Medulla oblongata (tissue), 1 donor: ENCODE measurements around the gene TENT5C.

Source experiments
- DNase-seq: peaks from one replicate; pipeline ENCODE4 v3.0.0-alpha.2; 2015; ENCODE audit errors: extremely low spot score

Gene TENT5C

DNA sequence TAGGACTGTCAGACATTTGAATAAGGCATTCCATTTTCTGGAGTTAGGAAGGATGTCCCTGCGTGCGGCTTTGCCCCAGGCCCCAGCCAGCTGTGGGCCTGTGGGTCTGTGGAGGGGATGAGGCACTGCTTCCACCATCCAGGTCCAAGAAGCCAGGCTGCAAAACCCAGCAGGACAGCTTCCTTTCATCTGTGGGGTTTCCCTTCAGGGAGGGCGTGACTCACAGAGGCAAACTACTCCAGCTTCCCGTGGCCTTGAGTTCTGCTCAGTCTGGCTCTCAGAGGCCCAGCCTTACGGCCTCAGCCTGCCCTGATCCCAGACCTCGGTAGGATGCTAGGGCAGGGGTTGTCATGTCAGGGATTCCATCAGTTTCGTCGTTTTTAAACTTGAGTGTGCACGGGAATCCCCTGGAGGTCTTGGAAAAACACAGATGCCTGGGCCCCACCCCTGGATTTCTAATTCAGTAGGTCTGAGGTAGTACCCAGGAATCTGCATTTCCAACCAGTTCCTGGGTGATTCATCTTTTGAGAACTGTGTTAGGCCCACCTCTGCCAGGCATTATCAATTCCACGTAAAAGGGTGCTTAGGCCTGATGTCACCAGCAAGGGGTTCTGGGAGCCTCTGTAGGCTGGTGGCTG, 32.3 kb upstream of the TENT5C start:
- DNase-seq: no peak

GRCh38 chr1:117574161-117574835, 31.6 kb upstream of the TENT5C start:
- DNase-seq: no peak

DNA sequence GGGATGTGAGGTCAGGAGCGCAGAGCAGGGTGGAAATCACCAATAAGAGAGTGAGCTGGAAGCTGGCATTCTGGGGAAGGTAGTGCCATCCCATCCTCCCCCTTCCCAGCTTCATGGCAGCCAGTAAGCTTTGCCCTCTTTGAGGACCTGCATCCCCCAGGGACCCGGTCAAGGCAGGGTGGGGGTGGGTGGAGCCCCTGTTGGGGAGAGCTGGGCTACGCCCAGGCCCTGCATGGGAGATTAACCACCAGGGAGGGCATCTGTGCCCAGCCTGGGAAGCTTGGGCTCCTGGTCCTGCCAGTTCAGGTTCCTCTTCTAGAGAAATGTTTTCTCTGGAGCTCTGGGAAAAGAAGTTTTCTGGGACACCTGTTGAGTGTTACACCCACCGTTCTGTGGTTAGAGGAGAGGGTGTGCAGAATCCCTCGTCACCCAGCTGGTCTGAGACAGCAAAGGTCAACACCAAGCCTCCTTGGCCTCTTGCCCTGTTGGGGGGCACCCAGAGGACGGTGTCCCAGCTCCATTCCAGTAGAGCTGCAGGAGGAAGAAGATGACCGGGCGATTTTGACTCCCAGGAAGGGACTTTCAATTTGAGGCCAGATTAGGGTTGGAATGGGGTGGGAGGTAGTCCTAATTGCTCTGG, 30.1 kb upstream of the TENT5C start:
- DNase-seq: no peak

- no peak for DNase-seq
These were observed 29.6 kb upstream of the TENT5C start for GRCh38 chr1:117576236-117576635.

DNA sequence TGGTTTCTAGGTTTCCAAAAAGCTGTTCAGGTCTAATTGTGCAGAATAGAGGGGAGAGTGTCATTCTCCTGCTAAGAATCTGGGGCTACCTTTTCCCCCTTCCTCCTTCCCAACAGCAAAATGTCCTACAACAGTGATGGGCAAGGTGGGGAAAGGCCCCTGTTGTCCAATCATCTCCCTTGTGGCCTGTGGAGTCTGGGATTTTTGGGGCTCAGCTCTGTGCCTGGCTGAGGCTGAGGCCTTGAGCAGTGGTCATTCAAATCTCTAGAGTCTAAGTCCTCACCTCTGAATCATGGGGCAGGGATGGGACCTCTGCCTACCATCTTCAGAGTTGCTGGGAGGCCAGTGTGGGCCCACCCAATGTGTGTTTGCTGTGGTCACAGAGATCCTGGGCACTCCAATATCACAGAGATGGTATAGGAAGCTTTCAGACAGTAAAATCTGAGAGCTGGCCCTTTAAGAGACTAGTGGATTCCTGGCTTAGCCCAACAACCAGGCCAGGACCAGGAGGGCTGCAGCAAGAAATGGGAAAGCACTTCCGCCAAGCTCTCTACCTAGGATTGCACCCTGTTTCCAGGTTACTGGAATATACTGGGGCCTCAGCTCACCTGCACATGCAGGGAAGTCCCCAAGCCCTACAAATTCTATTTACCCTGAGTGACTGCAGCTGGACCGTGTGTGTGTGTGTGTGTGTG, 28.5 kb upstream of the TENT5C start:
- DNase-seq: no peak

GRCh38 chr1:117578466-117578865, 27.4 kb upstream of the TENT5C start:
- no peak for DNase-seq

DNA sequence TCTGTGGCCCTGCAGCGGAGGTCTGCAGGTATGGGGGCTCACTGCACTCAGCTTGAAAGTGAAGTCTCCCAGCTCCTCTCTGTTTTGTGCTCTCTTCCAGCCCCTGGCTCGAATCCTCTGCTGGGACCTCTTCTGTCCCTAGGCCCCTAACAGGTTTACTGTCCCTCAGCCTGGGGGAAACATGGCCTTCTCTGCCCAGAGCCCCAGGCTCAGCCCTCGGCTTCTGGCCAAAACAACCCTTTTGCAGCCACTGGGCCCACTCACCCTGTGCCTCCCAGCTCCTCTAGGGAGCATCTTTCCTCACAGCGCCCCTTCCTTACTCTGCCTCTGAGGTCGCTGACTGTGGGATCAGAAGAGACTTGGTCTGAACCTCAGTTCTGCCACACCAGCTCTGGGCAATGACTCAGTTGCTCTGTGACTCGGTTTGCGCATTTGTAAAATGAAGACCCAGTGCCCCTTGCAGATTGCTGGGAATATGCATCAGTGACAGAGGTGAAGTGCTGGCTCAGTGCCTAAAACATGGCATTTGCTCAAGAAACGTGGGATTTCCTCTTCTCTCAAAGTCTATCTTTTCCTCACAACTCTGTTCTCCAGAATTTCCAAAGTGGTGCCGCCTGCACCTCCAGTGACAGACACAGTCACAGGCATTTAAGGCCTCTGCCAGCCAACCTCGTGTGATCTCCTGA, 26.5 kb upstream of the TENT5C start:
- DNase-seq: no peak

GRCh38 chr1:117580436-117580835, 25.4 kb upstream of the TENT5C start:
- DNase-seq: no peak

DNA sequence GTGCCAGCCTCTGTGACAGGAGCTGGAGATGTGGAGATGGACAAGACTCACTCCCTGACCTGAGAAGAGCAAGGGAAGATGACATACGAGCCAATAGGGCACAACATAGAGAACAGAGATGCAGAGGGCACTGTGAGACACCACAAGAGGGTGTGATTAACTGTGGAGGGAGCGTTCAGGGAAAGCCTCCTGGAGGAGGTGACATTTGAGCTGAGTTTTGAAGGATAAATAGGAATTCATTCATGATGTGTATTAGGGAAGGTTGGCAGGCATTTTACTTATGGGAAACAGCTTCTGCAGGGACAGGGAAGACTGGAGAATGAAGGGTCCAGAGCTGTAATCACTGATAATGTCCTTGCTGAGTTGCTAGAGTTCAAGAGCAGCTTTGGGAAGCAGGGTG, 25.0 kb upstream of the TENT5C start:
- no peak for DNase-seq

DNA sequence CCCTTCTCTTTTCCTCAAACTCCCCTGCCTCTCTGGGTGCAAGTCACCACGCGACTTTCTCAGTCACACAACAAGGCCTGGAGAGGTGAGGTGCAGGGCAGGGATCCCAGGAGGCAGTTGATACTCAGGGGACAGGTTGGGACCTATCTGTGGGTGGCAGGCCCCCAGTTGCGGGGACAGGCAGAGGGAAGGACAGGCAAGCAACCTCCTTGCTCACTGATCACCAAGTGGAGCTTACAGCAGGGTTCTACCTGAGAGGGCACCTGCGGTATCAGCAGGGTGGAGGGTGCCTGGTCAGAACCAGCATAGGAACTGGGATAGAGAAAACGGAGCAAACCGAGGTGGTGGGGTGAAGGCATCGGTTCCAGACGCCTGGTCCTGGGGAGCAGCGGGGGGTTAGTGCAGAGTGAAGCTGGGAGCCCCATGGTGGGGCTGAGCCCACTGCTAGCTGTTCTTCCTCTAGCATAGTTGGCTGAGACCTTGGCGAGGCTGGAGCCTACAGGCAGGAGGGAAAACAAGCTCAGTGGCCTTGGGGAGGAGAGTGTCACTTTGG, 24.4 kb upstream of the TENT5C start:
- no peak for DNase-seq

DNA sequence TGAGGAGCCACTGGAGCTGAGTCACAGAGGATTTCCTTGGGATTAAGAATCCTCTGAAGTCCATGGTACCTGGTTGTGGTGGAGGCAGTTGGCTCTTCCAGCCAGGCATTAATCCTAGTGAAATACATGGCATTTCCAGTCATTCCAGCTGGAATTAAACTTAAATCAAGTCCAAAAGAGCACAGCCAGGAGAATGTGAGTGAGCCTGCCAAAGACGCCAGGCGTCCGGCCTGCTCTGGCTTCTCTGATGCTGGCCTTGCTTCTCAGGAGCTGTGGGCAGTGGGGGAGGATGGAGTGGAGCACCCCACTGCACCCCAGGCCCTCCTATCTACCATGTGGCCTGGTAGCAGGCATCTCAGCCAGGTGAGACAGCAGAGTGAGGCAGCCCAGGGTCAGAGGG, 23.4 kb upstream of the TENT5C start:
- peak; percentile 53 for DNase-seq

DNA sequence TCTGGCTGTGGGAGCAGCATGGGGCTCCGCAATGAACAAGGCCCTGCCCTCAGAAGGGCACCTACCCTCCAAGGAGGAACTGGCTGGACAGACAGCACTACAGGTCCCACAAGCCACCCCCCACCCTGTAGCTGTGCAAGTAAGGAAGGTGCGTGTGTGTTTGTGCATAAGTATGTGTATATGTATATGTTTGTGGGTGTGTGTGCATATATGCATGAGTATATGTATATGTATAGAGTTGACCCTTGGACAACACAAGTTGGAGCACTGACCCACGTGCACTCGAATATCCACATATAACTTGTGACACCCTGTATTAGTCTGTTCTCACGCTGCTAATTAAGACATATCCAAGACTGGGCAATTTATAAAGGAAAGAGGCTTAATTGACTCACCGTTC, 22.6 kb upstream of the TENT5C start:
- no peak for DNase-seq

DNA sequence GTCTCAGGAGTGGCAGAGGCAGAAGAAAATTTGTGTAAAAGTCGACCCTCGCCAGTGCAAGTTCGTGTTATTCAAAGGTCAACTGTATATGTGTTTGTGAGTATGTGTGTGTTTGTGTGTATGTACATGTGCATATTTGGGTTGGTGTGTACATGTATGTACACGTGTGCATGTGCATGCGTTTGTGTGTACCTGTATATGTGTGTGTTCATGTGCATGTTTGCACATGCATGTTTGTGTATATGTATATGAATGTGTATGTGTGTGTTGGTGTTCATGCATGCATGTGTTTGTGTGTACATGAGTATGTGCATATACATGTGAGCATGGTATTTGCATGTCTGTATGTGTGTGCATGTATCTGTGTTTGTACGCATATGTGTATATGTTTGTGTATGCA, 21.7 kb upstream of the TENT5C start:
- no peak for DNase-seq

GRCh38 chr1:117585086-117585485, 20.8 kb upstream of the TENT5C start:
- DNase-seq: no peak

DNA sequence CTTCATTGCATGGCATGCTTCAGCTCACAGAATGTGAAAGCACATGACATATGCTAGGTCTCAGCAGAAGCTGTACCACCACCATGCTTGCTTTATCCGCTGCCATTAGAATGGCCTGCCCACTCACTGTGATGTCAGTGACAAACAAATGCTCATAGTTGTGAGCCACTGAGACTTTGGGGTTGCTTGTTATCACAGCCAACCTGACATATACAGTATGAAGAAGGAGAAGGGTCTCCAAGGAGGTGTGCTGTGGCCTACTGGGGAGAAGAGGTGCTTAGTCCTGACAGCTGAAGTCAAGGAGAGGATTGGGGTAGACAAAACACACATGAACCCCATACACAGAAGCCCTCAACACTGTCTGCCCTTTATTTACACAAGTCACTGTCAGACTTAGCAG, 19.5 kb upstream of the TENT5C start:
- DNase-seq: no peak

DNA sequence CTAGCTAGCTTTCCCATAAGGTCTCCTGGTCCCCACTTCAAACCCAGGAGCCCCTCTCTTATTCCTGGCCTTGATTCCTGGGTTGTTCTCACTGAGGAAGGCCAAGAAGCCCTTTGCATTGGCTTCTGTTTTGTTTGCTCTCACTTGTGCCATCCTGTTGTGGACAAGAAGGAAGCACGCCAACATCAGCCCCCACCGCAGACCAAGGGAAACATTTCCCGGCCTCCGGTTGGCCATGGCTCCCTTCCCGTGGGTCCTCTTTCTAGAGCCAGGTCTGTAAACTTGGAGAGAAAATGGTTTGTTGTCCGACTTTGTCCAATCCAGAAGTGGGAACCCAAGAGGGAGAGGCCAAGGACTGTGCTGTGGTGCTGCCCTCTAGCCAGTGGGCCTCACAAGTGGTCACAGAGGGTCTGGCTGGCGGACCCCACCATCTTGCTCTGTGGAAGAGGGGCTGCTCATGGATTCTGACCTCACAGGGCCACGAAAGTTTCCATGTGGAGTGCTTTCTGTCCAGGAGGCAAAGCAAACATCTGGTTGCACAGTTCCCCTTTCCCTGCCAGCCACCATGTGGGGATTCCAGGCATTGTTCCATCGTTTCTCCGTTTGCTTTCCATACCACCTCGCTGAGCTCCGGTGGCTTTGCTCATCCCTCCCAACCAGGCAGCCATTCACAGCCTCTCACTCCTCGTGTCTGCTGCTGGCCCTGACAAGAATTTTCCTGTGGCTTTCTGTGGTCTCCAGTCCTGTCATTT, 18.9 kb upstream of the TENT5C start:
- no peak for DNase-seq

GRCh38 chr1:117587499-117588356, 18.1 kb upstream of the TENT5C start:
- DNase-seq: no peak

DNA sequence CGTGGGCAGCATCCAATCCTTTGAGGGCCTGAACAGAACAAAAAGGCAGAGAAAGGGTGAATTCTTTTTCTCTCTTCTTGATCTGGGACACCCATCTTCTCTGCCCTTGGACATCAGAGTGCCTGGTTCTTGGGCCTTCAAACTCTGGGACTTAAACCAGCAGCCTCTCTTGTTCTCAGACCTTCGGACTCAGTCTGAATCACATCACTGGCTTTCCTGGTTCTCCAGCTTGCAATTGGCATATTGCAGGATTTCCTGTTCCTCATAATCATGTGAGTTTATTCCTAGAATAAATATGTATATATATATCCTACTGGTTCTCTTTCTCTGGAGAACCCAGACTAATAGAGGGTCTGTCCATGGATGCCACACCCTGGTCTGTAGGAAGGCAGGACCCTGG, 16.3 kb upstream of the TENT5C start:
- DNase-seq: no peak

DNA sequence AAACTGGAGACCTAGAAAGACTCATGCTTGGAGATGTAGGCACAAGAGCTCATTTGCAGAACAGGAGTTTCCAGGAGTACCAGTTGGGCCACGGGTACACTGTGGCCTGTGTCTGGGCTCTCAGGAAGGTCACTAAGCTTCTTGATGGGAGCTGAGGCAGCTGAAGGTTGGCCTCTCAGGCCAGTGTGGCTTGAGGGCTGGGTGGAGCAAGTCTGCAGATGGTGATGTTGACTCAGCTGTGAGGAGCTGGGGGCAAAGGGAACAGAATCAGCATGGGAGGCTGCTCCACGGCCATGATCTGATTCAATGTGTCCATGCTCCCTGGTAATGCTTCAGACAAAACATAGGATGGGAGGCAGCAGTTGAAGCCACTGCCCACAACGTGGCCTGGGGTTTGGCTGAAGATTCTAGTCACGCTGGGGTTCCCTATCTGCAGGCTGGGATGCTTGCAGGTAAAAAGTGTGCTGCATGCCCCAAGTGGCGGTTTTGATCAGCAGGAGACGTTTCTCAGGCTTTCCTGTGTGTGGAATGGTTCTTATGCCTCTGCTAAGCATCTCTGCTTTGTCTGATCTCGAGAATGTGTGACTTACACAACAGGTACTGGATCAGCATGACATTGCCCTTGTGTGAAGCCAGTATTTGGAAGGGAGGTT, 15.4 kb upstream of the TENT5C start:
- DNase-seq: no peak

- DNase-seq: no peak
These were observed 14.6 kb upstream of the TENT5C start for GRCh38 chr1:117591252-117591651.
